NCI-H187 (cell line): ENCODE data around the gene CNTROB.
"Not testable (repeated sequence)": the region's sequence is repeated elsewhere in the genome, so short reads cannot be mapped to it uniquely, and the experiment has no call there.

ENCODE experiments used
- DNase-seq, 2 experiments: peaks; one replicate each; lab custom pipeline; 2025; lab: John Stamatoyannopoulos, UW

Gene CNTROB

DNA sequence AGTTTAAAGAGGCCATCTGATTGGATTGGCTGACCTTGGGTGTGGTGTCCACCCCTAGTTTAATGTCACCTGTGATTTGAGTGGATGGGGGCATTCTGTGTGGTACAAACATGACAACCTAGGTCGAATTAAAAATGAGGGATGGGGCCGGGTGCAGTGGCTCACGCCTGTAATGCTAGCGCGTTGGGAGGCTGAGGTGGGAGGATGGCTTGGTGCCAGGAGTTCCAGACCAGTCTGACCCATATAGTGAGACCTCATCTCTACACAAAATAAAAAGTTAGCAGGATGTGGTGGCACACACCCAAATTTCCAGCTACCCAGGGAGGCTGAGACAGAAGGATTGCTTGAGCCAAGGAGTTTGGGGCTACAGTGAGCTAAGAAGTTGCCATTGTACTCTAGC lies 14.4 kb downstream of the CNTROB start:
- DNase-seq: no peak

DNA sequence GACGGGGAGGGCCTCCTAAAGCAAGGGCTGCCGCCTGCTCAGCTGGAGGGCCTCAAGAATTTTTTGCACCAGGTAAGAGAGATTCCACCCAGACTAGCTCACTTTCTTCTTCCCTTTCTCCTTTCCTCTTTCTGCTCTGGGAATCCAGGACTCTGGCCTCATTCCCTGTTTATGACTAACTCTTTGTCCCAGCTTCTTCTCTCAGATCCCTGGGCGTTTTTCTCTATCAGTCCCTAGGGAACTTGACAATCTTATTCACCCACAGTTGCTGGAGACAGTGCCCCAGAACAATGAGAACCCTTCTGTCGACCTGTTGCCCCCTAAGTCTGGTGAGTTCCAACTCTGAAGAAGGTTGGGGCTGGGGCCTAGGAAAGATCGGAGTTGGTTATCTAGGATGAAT lies 15.6 kb downstream of the CNTROB start:
- DNase-seq: no peak

DNA sequence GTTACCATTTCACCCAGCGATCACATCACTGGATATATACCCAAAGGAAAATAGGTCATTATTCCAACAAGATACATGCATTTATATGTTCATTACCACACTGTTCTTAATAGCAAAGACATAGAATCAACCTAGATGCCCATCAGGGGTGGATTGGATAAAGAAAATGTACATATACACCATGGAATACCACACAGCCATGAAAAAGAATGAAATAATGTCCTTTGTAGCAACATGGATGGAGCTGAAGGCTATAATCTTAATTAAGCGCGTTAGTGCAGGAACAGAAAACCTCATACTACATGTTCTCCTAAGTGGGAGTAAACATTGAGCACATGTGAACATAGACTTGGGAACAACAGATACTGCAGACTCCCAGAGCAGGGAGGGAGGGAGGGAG lies 18.6 kb downstream of the CNTROB start:
- no peak for DNase-seq

DNA sequence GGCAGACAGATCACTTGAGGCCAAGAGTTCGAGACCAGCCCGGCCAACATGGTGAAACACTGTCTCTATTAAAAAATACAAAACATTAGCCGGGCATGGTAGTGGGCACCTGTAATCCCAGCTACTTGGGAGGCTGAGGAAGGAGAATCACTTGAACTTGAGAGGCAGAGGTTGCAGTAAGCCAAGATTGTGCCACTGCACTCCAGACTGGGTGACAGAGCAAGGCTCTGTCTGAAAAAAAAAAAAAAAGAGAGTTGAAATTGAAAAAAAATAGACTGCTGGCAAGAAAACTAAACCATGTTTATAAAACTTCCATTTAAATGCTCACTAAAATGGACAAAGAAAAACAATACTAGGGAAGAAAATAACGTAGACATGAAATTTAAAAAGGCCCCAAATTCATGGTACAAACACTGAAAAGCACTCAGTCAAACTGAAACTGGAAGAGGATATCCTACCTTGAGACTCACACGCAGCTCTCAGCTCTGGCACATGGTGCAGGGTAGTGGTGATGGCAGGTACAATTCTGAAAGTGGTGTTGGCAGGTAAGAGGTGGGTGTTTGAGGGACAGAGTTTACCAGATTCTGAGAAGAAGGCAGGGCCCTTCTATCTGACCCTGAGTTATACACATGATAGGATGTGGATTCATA lies 19.3 kb downstream of the CNTROB start:
- no peak for DNase-seq

DNA sequence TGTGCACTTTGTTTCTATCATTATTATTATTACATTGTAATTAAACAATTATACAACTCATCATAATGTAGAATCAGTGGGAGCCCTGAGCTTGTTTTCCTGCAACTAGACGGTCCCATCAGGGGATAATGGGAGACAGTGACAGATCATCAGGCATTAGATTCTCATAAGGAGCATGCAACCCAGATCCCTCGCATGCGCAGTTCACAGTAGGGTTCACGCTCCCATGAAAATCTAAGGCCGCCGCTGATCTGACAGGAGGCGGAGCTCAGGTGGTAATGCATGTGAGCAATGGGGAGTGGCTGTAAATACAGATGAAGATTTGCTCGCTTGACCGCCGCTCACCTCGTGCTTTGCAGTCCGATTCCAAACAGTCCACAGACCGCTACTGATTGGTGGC lies 21.3 kb downstream of the CNTROB start:
- DNase-seq: not testable (repeated sequence)

DNA sequence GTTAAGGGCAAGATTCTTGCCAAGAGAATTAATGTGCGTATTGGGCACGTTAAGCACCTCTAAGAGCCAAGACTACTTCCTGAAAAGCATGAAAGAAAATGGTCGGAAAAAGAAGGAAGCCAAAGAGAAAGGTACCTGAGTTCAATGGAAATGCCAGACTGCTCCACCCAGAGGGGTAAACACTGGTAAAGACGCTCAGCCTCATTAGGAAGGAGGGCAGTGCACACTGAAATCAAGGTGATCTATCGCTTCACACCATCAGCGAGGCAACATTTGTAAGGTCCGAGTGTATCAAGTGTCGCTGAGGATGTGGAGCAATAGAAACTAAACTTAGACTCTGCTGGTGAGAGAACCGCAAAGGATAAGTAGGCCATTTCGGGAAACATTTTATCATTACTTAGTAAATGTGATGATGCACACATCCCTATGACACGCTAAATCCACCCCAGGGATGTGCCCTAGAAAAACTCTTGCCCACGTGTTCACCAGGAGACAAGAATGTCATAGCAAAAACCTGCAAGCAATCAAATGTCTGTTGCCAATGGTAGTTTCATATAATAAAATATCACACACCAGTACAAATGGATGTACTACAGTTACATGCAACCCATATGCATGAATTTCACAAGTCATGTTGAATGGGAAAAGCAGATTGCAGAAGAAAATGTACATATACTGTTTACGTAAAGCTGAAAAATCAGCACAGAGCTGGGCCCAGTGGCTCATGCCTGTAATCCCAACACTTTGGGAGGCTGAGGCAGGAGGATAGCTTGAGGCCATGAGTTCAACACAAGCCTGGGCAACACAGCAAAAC lies 23.6 kb downstream of the CNTROB start:
- no peak for DNase-seq

DNA sequence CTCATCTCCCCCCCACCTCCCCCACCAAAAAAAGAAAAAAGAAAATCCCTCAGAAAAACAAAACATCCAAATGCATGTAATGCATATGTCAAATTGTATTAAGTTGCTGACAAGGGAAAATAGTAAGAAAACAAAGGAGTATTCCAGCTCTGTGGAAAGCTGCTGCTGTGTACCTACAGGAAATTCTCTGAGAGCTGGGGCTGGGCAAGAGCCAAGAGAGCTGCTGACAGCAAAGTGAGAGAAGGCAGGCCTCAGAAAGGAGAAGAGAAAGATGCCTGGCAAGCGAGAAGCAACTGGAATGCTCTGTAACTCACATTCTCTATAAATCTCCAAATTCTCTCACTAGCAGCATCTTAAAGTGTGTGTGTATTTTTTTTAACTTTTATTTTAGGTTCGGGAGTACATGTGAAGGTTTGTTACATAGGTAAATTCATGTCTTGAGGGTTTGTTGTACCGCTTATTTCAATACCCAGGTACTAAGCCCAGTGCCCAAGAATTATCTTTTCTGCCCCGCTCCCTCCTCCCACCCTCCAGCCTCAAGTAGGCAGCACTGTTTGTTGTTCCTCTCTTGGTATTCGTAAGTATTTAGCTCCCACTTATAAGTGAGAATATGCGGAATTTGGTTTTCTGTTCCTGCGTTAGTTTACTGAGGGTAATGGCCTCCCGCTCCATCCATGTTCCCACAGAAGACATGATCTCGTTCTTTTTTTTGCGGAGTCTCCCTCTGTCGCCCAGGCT lies 24.4 kb downstream of the CNTROB start:
- no peak for DNase-seq

DNA sequence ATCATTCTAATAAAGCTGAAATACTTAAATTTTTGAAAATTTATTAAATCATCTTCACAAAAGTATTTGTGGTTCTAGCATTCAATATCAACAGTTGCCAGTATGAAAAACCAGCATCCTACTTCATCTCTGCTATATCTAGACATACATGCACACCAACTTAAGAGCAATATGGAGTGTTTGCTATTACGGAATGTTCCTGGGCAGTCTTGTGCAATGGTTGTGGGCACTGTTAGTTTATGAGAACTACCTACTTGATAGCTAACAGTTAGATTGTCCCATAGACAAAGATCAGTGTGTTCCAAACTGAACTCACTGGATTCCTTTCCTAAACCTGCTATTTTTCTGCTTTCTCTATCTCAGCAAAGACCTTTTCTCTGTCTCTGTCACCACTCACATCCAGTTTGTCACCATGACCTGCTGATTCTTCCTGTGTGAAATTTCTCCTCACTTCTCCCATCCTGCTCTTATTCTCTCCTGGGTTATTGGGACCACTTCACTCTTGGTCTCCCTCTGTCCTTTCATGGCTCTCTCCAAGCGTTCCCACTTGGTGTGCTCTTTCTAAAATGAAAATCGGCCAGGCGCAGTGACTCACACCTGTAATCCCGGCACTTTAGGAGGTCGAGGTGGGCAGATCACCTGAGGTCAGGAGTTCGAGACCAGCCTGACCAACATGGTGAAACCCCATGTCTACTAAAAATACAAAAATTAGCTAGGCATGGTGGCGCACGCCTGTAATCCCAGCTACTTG lies 27.7 kb downstream of the CNTROB start:
- no peak for DNase-seq

DNA sequence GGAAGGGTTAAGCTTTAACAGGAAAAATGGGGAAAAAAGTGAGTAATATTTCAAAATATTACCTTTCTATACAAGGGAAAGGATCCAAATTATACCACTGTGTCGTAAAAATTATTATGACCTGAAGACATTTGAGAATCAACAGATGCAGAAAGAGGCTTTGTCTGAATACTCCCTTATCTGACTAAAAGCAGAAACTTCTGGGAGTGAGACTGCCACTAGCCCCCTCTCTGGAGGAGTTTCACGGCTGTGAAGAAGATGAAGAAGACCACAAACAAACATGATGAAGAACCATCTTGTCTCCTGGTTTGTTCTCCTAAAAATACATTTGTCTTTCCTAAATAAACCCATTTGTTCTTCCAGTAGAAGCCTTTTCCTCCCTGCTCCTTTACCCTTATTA lies 29.4 kb downstream of the CNTROB start:
- DNase-seq: no peak

DNA sequence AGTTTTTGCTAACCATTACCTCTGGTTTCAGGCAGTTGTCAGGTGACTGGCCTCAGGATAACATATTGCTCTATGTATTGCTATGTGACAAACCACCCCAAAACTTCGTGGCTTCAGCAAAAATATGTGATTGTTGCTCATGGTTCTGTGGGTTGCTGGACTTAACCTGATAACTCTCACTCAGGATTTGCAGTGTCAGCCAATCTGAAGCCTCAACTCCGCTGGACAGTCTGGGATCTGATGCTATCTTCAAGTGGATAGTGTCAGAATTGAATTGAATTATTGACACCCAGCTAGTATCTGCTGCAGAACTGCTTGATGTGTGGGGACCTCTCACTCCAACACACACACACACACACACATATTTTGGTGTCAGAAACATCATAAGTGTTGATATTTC lies 35.7 kb downstream of the CNTROB start:
- no peak for DNase-seq

DNA sequence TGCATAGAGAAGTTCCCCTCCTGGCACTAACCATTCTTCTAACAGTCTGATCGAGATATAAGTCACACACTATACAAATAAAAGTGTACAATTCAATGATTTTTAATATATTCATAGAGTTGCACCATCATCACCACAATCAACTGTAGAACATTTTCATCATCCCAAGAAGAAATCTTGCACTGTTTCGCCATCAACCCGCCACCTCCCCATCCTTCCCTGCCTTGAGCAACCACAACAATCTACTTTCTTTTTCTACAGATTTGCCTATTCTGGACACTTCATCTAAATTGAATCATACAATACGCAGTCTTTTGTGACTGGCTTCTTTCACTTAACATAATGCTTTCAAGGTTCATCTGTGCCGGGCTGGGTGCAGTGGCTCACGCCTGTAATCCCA lies 37.4 kb downstream of the CNTROB start:
- no peak for DNase-seq

DNA sequence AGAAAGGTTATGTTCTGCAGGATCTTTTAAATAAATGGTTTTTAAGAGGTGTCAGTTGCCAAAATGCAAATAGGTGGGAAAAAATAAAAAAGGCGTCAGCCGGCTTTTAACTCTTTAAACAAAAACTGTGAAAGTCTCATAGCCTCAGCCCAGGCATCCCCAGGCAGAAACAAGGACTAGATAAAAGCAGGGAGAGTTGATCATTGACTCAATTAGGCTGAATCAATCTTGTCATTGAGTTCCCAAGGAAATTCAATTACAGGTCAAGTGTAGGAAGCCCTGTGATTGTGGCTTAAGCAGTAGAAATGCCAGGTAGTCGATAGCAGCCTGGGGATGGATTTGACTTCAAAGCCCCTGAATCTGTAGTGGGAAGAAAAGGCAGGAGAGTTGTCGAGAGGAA lies 39.6 kb downstream of the CNTROB start:
- DNase-seq: no peak

DNA sequence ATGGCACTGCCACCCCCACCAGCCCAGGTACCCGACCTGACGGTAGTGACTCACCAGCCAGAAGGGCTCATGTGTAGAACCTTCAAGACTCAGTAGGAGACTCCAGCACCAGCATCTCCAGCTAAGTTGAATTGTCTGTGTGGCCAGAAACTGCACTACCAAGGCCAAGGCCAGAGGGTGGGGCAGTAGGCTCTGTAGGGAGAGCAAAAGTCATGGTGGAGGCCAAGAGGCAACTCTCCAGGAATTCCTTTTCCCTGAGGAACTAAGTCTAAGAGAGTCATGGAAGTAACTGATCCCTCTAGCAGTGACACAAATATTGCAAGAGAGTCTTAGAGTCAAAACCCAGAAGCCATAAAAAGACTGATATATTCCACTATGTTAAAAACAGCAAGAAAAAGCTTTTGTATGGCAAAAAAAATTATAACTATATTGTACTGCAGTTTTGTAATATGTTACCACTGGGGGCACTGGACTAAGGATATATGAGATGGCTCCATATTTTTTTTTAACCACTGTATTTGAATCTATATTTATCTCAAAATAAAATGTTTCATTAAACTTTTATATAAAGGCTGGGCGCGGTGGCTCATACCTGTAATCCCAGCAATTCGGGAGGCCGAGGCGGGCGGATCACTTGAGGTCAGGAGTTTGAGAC lies 40.3 kb downstream of the CNTROB start:
- DNase-seq: no peak

DNA sequence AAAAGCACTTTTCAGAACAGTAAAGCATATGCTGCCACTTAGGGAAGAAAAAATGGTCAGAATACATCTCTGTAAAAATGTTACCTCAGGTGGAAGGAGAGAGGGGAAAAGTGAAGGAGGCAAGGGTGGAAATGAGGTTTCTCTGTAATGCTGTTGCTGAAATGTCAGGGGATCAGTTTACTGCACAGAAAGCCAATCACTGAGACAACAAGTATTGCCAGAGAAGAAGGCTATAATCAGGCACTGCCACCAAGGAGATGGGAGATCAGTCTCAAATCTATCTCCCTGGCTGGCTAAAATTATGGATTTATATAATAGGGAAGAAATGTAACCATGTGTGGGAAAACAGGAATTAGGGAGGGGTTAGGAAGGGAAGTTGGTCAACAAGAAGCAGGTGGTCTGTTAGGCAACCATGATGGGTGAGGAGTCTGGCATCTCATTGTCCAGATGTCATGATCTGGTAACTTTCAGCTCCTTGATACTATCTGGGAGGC lies 42.7 kb downstream of the CNTROB start:
- no peak for DNase-seq

DNA sequence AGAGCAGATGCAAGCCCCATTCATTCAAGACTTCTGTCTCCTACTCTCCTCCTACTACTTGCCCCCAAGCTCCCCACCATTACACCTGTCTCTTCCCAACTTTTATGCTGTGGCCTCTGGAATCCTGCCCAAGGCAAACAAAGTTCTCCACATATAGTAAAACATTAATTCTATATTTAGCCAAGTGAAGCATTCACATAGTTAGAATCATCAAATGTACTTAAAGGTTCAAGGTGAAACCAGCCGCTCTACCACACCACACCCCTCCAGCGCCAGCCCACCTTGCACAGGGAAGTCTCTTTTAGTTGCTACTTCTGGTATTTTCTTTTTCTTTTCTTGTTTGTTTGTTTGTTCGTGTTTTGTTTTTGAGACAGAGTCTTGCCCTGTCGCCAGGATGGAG lies 45.0 kb downstream of the CNTROB start:
- no peak for DNase-seq

DNA sequence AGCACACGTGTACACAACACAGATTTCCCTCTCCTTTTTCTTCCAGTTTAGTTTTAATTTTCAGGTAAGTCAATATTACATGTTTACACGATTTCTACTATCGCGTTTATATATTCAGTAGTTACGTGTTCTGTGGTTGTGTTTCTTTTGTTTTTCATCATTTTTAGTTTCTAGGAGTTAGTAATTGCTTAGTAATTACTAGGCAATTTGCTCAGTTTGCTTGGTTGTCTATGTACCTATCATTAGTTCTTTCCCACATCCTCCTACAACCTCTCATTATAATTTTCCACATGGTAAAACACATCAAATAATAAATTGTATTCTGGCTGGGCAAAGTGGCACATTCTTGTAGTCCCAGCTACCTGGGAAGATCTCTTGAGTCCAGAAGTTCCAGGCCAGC lies 45.8 kb downstream of the CNTROB start:
- no peak for DNase-seq

DNA sequence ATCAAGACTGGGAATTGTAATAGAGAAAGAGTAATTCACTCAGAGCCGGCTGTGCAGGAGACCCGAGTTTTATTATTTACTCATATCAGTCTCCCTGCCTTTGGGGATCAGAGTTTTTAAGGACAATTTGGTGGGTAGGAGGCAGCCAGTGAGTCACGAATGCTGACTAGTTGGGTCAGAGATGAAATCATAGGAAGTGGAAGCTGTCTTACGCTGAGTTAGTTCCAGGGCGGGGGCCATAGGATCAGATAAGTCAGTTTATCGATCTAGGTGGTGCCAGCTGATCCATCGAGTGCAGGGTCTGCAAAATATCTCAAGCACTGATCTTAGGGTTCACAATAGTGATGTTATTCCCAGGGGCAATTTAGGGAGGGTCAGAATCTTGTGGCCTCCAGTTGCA lies 50.2 kb downstream of the CNTROB start:
- DNase-seq: no peak

DNA sequence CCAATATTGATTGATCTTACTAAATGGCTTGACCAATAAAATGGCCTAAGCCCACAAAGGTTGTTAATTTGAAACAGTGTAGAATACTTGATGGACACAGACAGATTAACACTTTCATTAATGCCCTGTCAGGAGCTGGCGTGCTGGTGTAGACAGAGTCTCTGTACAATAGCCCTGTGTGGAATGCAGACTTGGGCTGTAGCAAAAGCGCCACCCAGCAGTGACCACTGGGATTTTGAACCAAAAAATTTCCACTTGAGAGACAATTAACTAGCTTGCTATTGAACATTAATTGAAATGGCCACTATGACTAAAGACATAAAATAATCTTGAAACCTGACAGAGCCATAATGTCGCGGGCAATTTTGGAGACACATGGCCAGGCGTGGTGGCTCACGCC lies 50.7 kb downstream of the CNTROB start:
- no peak for DNase-seq

DNA sequence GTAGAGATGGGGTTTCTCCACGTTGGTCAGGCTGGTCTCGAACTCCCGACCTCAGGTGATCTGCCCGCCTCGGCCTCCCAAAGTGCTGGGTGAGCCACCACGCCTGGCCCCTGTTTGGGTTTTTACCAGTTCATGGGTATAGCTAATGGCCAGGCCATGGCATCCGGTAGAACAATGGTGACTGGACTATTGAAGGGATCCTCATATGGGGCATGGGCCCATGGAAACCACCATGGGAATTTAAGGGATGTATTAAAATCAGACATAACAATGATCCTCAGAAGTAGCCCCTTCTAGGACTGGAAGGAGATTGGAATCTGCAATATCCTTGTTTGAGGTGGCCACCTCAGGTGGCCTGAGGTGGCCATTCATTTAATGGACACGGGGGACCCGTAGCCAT lies 52.9 kb downstream of the CNTROB start:
- DNase-seq: no peak

DNA sequence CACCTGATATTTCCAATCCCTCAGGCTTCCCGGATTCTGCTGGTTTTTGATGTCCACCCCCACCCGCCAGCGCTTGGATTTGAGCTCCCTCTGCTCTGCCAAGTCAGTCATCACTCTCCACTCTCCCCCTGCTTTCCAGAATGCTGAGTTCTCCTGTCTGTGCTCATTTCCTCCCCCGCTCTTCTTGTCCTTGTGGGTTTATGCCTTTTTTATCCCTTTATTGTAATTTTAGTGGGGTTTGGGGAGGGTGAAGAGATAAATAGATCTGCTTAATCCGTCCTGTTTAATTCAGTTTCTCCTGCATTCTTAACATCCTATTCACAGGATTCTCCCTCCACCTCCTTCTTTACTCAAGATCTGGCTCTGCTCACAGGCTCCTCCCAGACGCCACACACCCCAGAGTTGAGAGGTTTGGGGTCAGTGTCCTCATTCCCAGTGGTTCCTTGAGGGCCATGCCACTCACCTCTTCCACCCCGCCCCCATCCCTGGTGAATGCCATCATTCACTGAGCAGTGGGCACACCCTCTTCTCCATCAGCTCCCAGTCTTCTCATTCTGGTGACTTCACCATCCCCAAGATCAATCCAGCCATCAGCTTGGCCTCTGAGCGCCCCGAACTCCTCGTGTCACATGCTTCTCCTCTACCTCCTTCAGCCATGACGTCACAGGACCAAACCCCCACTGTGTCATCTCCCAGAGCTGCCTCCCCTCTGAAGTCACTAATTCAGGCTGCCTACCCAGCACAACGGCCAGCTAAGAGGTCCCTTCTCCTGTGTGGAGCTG lies 55.3 kb downstream of the CNTROB start:
- DNase-seq: no peak

DNA sequence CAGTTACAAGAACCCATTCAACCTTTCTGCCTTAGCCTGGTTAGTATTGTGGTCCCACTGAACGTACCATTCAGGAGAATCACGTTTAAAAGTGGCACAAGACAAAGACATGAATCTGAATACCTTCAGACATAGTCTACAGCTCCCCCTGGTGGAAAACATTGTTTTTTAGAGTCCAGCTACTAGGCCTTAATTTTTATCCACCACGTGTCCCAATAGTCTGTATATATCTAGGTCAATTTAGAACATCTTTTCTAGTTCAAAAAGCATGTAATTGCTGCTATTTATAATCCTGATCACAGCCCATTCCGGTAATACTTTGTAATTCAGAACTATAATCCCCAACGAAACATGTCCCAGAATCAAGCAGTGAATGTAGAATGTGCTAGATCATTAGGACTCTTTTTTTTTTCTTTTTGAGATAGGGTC lies 56.8 kb downstream of the CNTROB start:
- peak; percentile 32 to 37 for DNase-seq
